H1 (cell line): ENCODE measurements around the gene DPH5. TPM values are rescaled to one million over a fixed set of nuclear protein-coding genes. Genes with fewer than 3 reads are reported as not detected.

ENCODE experiments used
- CTCF ChIA-PET: fragments of 300-600 bp; sonication (Branson Sonifier 250); formaldehyde crosslinking; loops from one replicate; lab custom pipeline; 2021; ENCODE audit not compliant: partially characterized antibody; lab: Charles Lee
- POLR2A ChIA-PET: fragments of 300-600 bp; sonication (Branson Sonifier 250); formaldehyde crosslinking; loops from one replicate; lab custom pipeline; 2021; ENCODE audit warnings: inconsistent platforms; ENCODE audit not compliant: partially characterized antibody; lab: Charles Lee
- DNase-seq, 2 experiments: peaks; one replicate each; pipeline versions ENCODE4 v3.0.0 to v3.0.0-alpha.2; 2010 to 2022; ENCODE audit warnings: low spot score in 2 of 2, low read depth in 1 of 2, mixed read lengths in 1 of 2
- FAIRE-seq: peaks from 2 replicates; lab custom pipeline; 2011; peaks lifted over from hg19 to GRCh38; lab: Jason Lieb, UNC
- H2AFZ ChIP-seq: 2 replicates; pipeline ENCODE4 v1.8.1; 2012; ENCODE audit warnings: low read length, inconsistent platforms
- H2AK5ac ChIP-seq: 2 replicates; pipeline ENCODE4 v1.6.1; 2013; ENCODE audit warnings: low read depth, low read length
- H2BK120ac ChIP-seq: replicated peaks from 2 replicates; pipeline ENCODE3; 2013; ENCODE audit warnings: low read depth, low read length, inconsistent platforms
- H2BK12ac ChIP-seq: 2 replicates; pipeline ENCODE4 v1.6.1; 2013; ENCODE audit warnings: low read depth, low read length
- H2BK15ac ChIP-seq: 2 replicates; pipeline ENCODE4 v1.6.1; 2013; ENCODE audit warnings: low read length
- H2BK20ac ChIP-seq: 2 replicates; pipeline ENCODE4 v1.6.1; 2013; ENCODE audit warnings: low read length
- H2BK5ac ChIP-seq: 2 replicates; pipeline ENCODE4 v1.6.1; 2013; ENCODE audit warnings: low read depth, low read length
- H3K14ac ChIP-seq: 2 replicates; pipeline ENCODE4 v1.6.1; 2013; ENCODE audit warnings: inconsistent platforms; ENCODE audit not compliant: insufficient read length
- H3K18ac ChIP-seq: 2 replicates; pipeline ENCODE4 v1.6.1; 2013; ENCODE audit warnings: low read length; ENCODE audit errors: extremely low read depth
- H3K23ac ChIP-seq: 2 replicates; pipeline ENCODE4 v1.6.1; 2013; ENCODE audit warnings: inconsistent platforms; ENCODE audit not compliant: insufficient read length
- H3K23me2 ChIP-seq: 2 replicates; pipeline ENCODE4 v1.6.1; 2013; ENCODE audit warnings: low read depth, low read length
- H3K27ac ChIP-seq: 2 replicates; pipeline ENCODE4 v1.6.1; 2011; ENCODE audit warnings: low read depth, low read length, inconsistent platforms
- H3K27me3 ChIP-seq, 4 experiments: replicated peaks in 1 of 4; 1 replicate in 1 of 4; 2 replicates in 3 of 4; pipeline versions ENCODE4 v1.6.1 to v1.8.1; 2011 to 2013; ENCODE audit warnings: low read length in 3 of 4, mild to moderate bottlenecking in 3 of 4, inconsistent platforms in 2 of 4, mixed read lengths in 2 of 4, moderate library complexity in 1 of 4; ENCODE audit not compliant: control insufficient read depth in 3 of 4, insufficient read depth in 3 of 4; ENCODE audit errors: extremely low read depth in 1 of 4
- H3K36me3 ChIP-seq, 4 experiments: 2 replicates each; pipeline versions ENCODE4 v1.6.1 to v1.8.1; 2011 to 2013; ENCODE audit warnings: mild to moderate bottlenecking in 4 of 4, low read length in 3 of 4, moderate library complexity in 2 of 4, control low read depth in 1 of 4, inconsistent platforms in 1 of 4; ENCODE audit not compliant: insufficient read depth in 4 of 4, control insufficient read depth in 2 of 4
- H3K4ac ChIP-seq: replicated peaks from 2 replicates; pipeline ENCODE3; 2013; ENCODE audit warnings: low read length, low read depth, mixed read lengths, inconsistent platforms; ENCODE audit not compliant: insufficient read length
- H3K4me1 ChIP-seq, 4 experiments: replicated peaks in 1 of 4; 1 replicate in 1 of 4; 2 replicates in 3 of 4; pipeline versions ENCODE4 v1.6.1 to v1.8.1; 2011 to 2013; ENCODE audit warnings: low read length in 3 of 4, inconsistent platforms in 2 of 4, mixed read lengths in 1 of 4; ENCODE audit not compliant: insufficient read depth in 4 of 4, control insufficient read depth in 3 of 4
- H3K4me2 ChIP-seq, 2 experiments: 2 replicates each; pipeline versions ENCODE4 v1.6.1 to v1.8.1; 2011 to 2013; ENCODE audit warnings: low read depth in 2 of 2, low read length in 2 of 2, control low read depth in 1 of 2, inconsistent platforms in 1 of 2, mild to moderate bottlenecking in 1 of 2; ENCODE audit not compliant: insufficient read depth in 1 of 2
- H3K4me3 ChIP-seq, 4 experiments: fragments of 200-600, 300-600 bp in 1 of 4; sonication (generic), shearing (Covaris generic), sonication (Bioruptor Twin) in 1 of 4; 2 replicates each; pipeline versions ENCODE4 v1.5.1 to v1.8.1; 2011 to 2016; ENCODE audit warnings: low read length in 4 of 4, low read depth in 3 of 4, control low read depth in 2 of 4, inconsistent platforms in 2 of 4, mild to moderate bottlenecking in 2 of 4, mixed read lengths in 1 of 4, moderate library complexity in 1 of 4; ENCODE audit not compliant: insufficient read depth in 2 of 4; ENCODE audit errors: extremely low read depth in 1 of 4
- H3K56ac ChIP-seq: replicated peaks from 2 replicates; pipeline ENCODE3; 2013; ENCODE audit warnings: low read depth, mild to moderate bottlenecking, mixed read lengths, low read length, inconsistent platforms; ENCODE audit not compliant: insufficient read length
- H3K79me1 ChIP-seq: 2 replicates; pipeline ENCODE4 v1.6.1; 2013; ENCODE audit warnings: low read depth, low read length, control low read depth
- H3K79me2 ChIP-seq, 2 experiments: 2 replicates each; pipeline versions ENCODE4 v1.6.1 to v1.8.1; 2012 to 2013; ENCODE audit warnings: low read length in 2 of 2, mild to moderate bottlenecking in 2 of 2, inconsistent platforms in 1 of 2; ENCODE audit not compliant: insufficient read depth in 2 of 2, control insufficient read depth in 1 of 2
- H3K9ac ChIP-seq, 4 experiments: replicated peaks in 1 of 4; 1 replicate in 1 of 4; 2 replicates in 3 of 4; pipeline versions ENCODE4 v1.6.1 to v1.8.1; 2011 to 2013; ENCODE audit warnings: low read depth in 3 of 4, low read length in 3 of 4, control low read depth in 2 of 4, mild to moderate bottlenecking in 2 of 4, moderate library complexity in 2 of 4, inconsistent platforms in 1 of 4; ENCODE audit errors: extremely low read depth in 1 of 4
- H3K9me3 ChIP-seq, 2 experiments: 2 replicates each; pipeline versions ENCODE4 v1.6.1 to v1.8.1; 2012 to 2013; ENCODE audit warnings: mild to moderate bottlenecking in 2 of 2, moderate library complexity in 2 of 2, control low read depth in 1 of 2, inconsistent platforms in 1 of 2, low read depth in 1 of 2, low read length in 1 of 2, mixed read lengths in 1 of 2; ENCODE audit not compliant: insufficient read depth in 2 of 2
- H4K20me1 ChIP-seq, 2 experiments: replicated peaks in 1 of 2; 2 replicates each; pipeline versions ENCODE3 to v1.8.1; 2011 to 2013; ENCODE audit warnings: inconsistent platforms in 2 of 2, low read length in 2 of 2, mild to moderate bottlenecking in 1 of 2; ENCODE audit not compliant: insufficient read depth in 2 of 2, control insufficient read depth in 1 of 2
- H4K5ac ChIP-seq: 2 replicates; pipeline ENCODE4 v1.6.1; 2013; ENCODE audit warnings: low read length, low read depth, mixed read lengths, inconsistent platforms; ENCODE audit not compliant: insufficient read length
- H4K8ac ChIP-seq: 2 replicates; pipeline ENCODE4 v1.8.0; 2013; ENCODE audit warnings: mild to moderate bottlenecking, moderate library complexity, low read length, inconsistent platforms; ENCODE audit not compliant: insufficient read depth; ENCODE audit errors: extremely low read depth
- H4K91ac ChIP-seq: replicated peaks from 2 replicates; pipeline ENCODE3; 2013; ENCODE audit warnings: low read length, mixed read lengths, inconsistent platforms; ENCODE audit not compliant: insufficient read length
- CBX5 ChIP-seq: fragments of 300-800, 300-1000 bp; sonication (generic); IDR thresholded peaks from 2 replicates; pipeline ENCODE4 v1.7.1; 2016; ENCODE audit warnings: antibody characterized with exemption, low read length, low read depth
- CTBP2 ChIP-seq: IDR thresholded peaks from 2 replicates; pipeline ENCODE4 v1.7.0; 2011; ENCODE audit warnings: borderline replicate concordance, mild to moderate bottlenecking, moderate library complexity, mixed read lengths, low read length; ENCODE audit not compliant: insufficient read depth, insufficient read length
- EGR1 ChIP-seq: IDR thresholded peaks from 2 replicates; pipeline ENCODE4 v1.6.1; 2011; ENCODE audit warnings: low read depth, low read length, borderline replicate concordance
- JUND ChIP-seq: IDR thresholded peaks from 2 replicates; pipeline ENCODE4 v1.6.1; 2011; ENCODE audit warnings: mild to moderate bottlenecking, improper control_type of control experiment, low read length
- KDM5A ChIP-seq: fragments of 200-600 bp; IDR thresholded peaks from 2 replicates; pipeline ENCODE4 v1.7.1; 2012; ENCODE audit warnings: mild to moderate bottlenecking, low read length, inconsistent platforms, mixed read lengths
- POLR2AphosphoS5 ChIP-seq: IDR thresholded peaks from 2 replicates; pipeline ENCODE4 v1.6.1; 2011; ENCODE audit warnings: low read depth, low read length
- RFX5 ChIP-seq: IDR thresholded peaks from 2 replicates; pipeline ENCODE4 v1.6.1; 2011; ENCODE audit warnings: low read depth, low read length, improper control_type of control experiment, borderline replicate concordance
- SIN3A ChIP-seq, 2 experiments: IDR thresholded peaks in 1 of 2; conservative IDR thresholded peaks in 1 of 2; 2 replicates each; pipeline ENCODE4 v1.6.1; 2011 to 2012; ENCODE audit warnings: low read length in 2 of 2, improper control_type of control experiment in 1 of 2, low read depth in 1 of 2, mild to moderate bottlenecking in 1 of 2
- SP1 ChIP-seq: IDR thresholded peaks from 2 replicates; pipeline ENCODE4 v1.6.1; 2011; ENCODE audit warnings: low read depth, low read length
- SRF ChIP-seq: IDR thresholded peaks from 2 replicates; pipeline ENCODE4 v1.6.1; 2011; ENCODE audit warnings: mild to moderate bottlenecking, low read depth, low read length, moderate library complexity
- SUZ12 ChIP-seq: fragments of 200-600 bp; sonication (generic); IDR thresholded peaks from 2 replicates; pipeline ENCODE4 v1.6.1; 2012; ENCODE audit warnings: mild to moderate bottlenecking, inconsistent platforms, low read length, moderate library complexity, mixed read lengths
- TAF7 ChIP-seq: optimal IDR thresholded peaks from 2 replicates; pipeline ENCODE3; 2011; ENCODE audit warnings: low read depth, mild to moderate bottlenecking, inconsistent platforms, low read length, moderate library complexity, borderline replicate concordance
- YY1 ChIP-seq: IDR thresholded peaks from 2 replicates; pipeline ENCODE4 v1.6.1; 2011; ENCODE audit warnings: low read depth, mild to moderate bottlenecking, low read length
- WGBS, 2 experiments: shearing (Covaris generic) in 1 of 2; methylation state at CpG; one replicate each; pipeline versions ENCODE4 v1.1.6 to v1.1.7; 2013 to 2015; ENCODE audit warnings: low lambda C conversion rate in 2 of 2, mixed read lengths in 2 of 2, inconsistent platforms in 1 of 2, low coverage in 1 of 2, missing lambda C conversion rate in 1 of 2; ENCODE audit not compliant: insufficient replicate concordance in 2 of 2, insufficient coverage in 1 of 2, insufficient read length in 1 of 2; ENCODE audit errors: extremely low coverage in 1 of 2, missing lambda C conversion rate in 1 of 2; 5-methylcytosine and 5-hydroxymethylcytosine counted together
- polyA plus RNA-seq, 7 experiments: library from polyadenylated mRNA; depleted of rRNA in 3 of 7; stranded (reverse) in 5 of 7; unstranded in 2 of 7; fragments of >200 nt in 5 of 7; fragments of 200-250 nt in 2 of 7; gene quantifications; 1 replicate in 5 of 7; 2 replicates in 1 of 7; 4 replicates in 1 of 7; pipeline versions ENCODE4 v1.2.1 to v1.2.3, GENCODE V29; 2011 to 2013; ENCODE audit warnings: missing spikeins in 2 of 7, mixed read lengths in 2 of 7
- total RNA-seq: library from RNA; stranded (reverse); fragmentation: NEBNext Ultra II Directional; extraction: Animal tissue kit (Norgen Biotek cat#: 25700); gene quantifications from 2 replicates; pipeline ENCODE4 v1.2.1, GENCODE V29; 2021

The DPH5 gene
- total and polyA plus RNA-seq, 2 of the 8 experiments (the other 6 are each of a cell fraction or from before 2014, with no cell fraction given) = 67.7 to 106 TPM

GRCh38 chr1:100942304-100943046, 83.1 kb downstream of the DPH5 start:
- Histone ChIP-seq H4K20me1 (no peaks in the 10 kb centered on the region), H2AFZ (no peak overlapping the region), H3K23ac (no peak overlapping the region), H4K5ac (no peak overlapping the region), H2BK12ac (no peak overlapping the region), H2BK5ac (no peak overlapping the region), H3K23me2 (no peaks in the 10 kb centered on the region; the same call in 1 of the 2 replicates), H3K27me3 (no peaks in the 10 kb centered on the region), H3K18ac (no peak overlapping the region), H3K79me1 (no peaks in the 10 kb centered on the region), H3K9me3 (no peaks in the 10 kb centered on the region), H3K4me1 (no peaks in the 10 kb centered on the region), H2AK5ac (no peak overlapping the region), H2BK120ac (no peak overlapping the region), H3K36me3 (peaks cover 0 to 12% (median 3%) of the 10 kb centered on the region in 4 experiments; a peak in 2 of 8 replicates), H3K4me2 (no peak overlapping the region), H3K14ac (no peak overlapping the region), H2BK20ac (no peak overlapping the region), H3K4me3 (no peak overlapping the region), H4K91ac (no peak overlapping the region), H4K8ac (no peak overlapping the region), H3K27ac (no peak overlapping the region), H3K79me2 (peaks cover 0 to 2% of the 10 kb centered on the region in 2 experiments; a peak in 2 of 4 replicates), H3K4ac (no peak overlapping the region), H3K9ac (peak overlapping the region in 1 of 4 experiments; percentile 34; a peak in 1 of 7 replicates), H3K56ac (no peak overlapping the region), H2BK15ac (no peak overlapping the region)
- ChIA-PET CTCF (no interaction called here), POLR2A (interaction anchor here (1.0 to 1.8 kb wide), 2 partner anchors 11 to 16 kb away, joined by 3 read pairs; no protein-coding TSS in a partner anchor)
- no peak for FAIRE-seq
- no peak for DNase-seq
- WGBS, 2 experiments = 98% methylated on average over 2 of the region's 2 CpGs; no CpG with 5 or more reads in 1 of the 2 experiments
- no peak for TF ChIP-seq KDM5A
- TF ChIP-seq TAF7 = no peak
- TF ChIP-seq YY1 = no peak
- no peak for TF ChIP-seq SUZ12
- TF ChIP-seq RFX5 = no peak
- TF ChIP-seq POLR2AphosphoS5 = no peak
- TF ChIP-seq EGR1 = no peak
- no peak for TF ChIP-seq JUND
- no peak for TF ChIP-seq SP1
- TF ChIP-seq SRF = no peak
- TF ChIP-seq CTBP2 = no peak
- no peak for TF ChIP-seq CBX5
- no peak for TF ChIP-seq SIN3A (conservative IDR thresholded peaks at IDR 0.05 in 1 of 2, IDR thresholded peaks at IDR 0.05 in 1 of 2; ENCODE audit: low read depth in 1 of 2, low read length in 2 of 2)
